Fibroblast of skin of right biceps (primary cell): ENCODE results near the gene AK1.

Experiments used
- DNase-seq: peaks from one replicate; pipeline ENCODE4 v3.0.0-alpha.2; 2013

Gene AK1

DNA sequence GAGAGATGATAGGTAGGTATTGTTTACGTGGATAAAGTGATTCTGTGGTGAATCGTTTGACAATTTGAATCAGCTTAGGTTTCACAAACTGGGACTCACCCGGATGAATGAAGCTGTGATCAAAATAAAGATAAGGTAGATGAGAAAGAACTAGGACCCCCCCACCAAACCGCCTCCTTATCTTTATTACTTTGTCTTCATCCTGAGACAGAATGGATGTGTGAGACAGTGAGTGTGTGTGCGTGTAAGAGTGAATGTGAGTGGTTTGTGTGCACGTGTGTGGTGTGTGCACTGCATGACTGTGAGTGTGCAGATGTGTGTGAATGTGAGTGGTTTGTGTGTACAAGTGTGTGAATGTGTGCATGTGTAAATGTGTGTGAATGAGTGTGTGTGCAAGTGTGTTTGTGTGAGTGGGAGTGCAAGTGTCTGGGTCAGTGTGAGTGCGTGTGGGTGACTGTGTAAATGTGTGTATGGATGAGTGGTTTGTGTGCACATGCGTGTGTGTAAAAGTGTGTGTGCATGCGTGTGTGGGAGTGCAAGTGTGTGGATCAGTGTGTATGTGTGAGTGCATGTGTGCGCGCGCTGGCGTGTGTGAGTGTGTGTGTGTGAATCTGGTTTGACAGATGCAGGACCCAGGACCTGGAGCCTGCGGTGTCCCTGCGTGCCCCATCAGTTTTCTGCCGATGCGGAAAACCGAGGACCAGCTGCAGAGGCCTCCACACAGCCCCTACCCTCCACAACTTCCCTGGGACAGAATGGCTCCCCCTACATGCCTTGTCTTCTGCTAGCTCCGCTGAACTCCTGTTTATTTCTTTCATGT lies 11.6 kb downstream of the AK1 start:
- DNase-seq = no peak

GRCh38 chr9:127863191-127863621 lies 14.3 kb downstream of the AK1 start:
- no peak for DNase-seq

GRCh38 chr9:127862075-127863011 lies 15.1 kb downstream of the AK1 start:
- no peak for DNase-seq

DNA sequence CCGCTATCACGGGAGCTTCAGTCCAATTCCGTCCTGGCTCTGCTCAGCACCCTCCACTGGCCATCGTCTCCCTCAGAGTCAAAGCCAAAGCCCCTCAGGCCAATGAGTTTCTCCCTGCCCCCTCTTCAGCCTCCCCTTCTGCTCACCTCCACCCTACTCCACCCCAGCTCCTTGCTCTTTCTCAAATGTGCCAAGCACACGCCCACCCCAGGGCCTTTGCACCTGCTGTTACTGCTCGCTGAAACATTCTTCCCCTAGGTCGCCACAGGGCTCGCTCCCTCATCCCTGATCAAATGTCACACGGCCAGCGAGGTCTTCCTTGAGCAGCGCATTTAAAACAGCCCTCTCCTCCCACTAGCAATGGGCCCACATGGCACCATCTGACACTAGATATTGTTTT lies 16.7 kb downstream of the AK1 start:
- no peak for DNase-seq

DNA sequence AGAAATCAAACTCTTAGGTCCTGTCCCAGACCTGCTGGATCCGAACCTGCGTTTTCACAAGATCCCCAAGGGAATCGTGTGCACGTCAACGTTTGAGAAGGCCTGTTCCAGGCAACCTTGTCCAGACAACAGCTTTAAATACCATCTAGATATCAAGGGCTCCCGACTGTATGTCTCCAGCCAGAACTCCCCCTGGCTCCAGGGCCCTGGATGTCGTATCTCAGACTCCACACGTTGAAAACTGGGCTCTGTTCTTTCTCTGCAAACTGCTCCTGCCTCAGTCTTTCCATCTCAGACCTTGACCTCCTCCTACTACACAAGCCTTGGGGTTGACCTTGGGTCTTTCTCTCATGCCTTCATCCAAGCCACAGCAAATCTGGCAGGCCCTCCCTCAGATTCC lies 17.2 kb downstream of the AK1 start:
- no peak for DNase-seq

DNA sequence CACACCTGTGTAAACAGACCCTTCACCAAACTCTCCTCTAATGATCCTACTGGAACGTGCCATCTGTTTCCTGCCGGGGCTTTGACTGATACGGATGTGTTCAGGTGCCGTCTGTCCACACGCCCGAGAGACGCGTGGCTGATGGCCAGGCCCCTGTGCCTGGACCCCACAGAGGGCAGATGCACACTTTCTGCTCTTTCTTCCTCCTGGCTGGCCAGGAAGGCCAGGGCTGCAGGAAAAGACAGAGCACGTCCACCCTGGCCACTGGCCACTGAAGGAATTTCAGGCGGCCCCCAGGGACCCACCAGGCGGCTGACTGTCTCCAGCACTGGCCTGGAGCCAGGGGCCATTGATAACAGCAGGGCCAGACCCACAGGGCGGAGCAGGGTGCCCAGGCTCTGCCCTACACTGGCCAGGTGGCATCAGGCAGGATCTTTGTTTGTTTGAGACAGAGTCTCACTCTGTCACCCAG lies 19.4 kb downstream of the AK1 start:
- DNase-seq = peak; percentile 44

DNA sequence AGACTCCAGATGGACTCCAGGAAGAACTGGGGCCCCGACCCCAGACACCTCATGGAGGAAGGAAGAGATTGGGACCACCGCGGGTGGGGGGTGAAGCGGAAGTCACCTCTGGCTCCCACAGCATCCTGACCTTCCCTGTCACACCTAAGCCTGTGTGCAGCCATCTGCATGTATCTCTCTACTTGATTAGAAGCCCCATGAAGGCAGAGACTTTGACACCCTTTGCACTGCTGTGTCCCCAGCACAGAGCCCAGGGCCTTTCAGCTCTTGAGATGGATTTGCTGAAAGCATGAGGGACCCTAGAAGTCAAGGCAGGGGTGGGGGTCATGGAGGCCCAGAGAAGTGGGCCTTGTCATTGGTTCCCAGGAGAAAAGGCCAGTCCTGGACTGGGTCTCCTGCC lies 20.2 kb downstream of the AK1 start:
- no peak for DNase-seq

DNA sequence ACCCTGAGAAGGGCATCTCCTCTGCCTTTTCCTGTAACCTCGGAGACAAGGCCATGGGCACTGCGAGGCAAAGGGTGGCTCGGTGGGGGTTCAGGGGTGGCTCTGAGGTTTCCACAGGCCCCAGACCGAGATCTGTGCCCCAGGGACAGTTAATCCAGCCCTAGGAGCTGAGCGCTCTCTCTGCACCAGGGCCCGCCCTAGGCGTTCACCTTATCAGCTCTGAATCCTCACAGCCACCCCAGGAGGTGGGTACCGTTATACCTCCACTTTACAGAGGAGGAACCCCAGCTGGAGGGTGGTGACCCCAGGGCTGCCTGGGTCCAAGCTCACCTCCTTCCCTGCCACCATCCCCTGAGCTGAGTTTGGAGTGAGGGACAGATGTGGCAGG lies 20.8 kb downstream of the AK1 start:
- no peak for DNase-seq

- no peak for DNase-seq
Observed at GRCh38 chr9:127856094-127856728, 21.3 kb downstream of the AK1 start.

GRCh38 chr9:127855522-127855921 lies 22.0 kb downstream of the AK1 start:
- DNase-seq = no peak

- DNase-seq = no peak
Observed at GRCh38 chr9:127854960-127855359, 22.5 kb downstream of the AK1 start.

DNA sequence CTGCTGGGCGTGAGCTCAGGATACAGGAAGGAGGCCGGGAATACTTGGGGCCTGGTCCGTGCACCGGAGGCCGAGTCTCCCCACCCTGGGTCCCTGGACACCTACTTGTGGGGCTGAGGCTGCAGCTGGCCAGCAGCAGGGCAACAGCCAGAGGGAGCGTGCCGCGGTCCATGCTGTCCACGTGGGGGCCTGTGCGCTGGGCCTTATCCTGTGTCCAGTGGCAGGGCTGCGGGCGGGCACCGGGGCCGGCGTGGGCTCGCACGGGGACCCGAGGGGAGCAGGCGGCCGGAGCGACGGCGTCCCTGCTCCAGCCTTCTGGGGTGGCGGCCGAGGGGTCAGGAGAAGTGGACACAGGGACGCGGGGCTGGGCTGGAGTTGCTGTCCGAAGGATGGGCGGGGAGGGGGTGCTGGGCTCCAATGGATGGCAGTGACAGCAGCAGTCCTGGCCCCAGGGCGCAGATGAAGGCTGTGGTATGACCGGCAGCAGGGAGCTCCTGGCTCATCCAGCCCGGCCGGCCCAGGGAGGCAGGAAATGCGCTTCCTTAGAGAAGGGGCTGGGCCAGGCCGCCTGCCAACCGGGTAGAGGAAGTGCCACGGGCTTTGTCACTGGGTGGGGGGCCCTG lies 23.2 kb downstream of the AK1 start, which contains the start of gene ENG:
Gene ENG (minus strand): TSS at position 475 of the 623 bp plus-strand sequence. CDS start 303 bp downstream, at position 172.
- peak; percentile 78 for DNase-seq

- no peak for DNase-seq
Observed at GRCh38 chr9:127853312-127854183, 23.9 kb downstream of the AK1 start.

- DNase-seq = no peak
Observed at GRCh38 chr9:127852829-127853228, 24.6 kb downstream of the AK1 start.

DNA sequence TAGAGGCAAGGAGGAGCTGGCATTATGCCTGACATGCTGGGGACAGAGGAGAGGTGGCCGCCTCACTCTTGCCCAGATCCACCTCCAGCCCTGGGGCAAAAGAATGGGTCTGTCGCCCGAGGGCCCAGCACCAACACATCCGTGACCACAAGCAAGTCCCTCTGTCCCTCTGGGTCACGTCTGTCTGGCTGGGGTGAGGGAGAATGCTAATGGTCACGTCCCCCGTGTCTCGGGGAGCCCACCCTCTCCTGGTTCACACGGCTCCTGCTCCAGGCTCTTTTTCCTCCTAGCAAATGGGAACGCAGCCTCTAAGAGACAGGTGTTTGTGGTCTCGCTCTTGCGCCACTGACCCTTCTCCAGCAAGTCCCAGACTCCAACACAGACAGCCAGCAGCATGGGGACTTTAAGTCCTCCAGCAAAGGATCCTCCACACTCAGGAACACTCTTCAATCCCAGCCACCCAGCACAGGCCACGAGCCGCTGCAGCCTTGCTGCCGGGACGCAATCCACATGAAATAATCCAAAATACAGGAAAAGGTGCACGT lies 27.1 kb downstream of the AK1 start:
- no peak for DNase-seq

GRCh38 chr9:127848756-127849504 lies 28.5 kb downstream of the AK1 start:
- DNase-seq = no peak

GRCh38 chr9:127847833-127848755 lies 29.4 kb downstream of the AK1 start:
- DNase-seq = no peak

- DNase-seq = no peak
Observed at GRCh38 chr9:127847178-127847510, 30.3 kb downstream of the AK1 start.

DNA sequence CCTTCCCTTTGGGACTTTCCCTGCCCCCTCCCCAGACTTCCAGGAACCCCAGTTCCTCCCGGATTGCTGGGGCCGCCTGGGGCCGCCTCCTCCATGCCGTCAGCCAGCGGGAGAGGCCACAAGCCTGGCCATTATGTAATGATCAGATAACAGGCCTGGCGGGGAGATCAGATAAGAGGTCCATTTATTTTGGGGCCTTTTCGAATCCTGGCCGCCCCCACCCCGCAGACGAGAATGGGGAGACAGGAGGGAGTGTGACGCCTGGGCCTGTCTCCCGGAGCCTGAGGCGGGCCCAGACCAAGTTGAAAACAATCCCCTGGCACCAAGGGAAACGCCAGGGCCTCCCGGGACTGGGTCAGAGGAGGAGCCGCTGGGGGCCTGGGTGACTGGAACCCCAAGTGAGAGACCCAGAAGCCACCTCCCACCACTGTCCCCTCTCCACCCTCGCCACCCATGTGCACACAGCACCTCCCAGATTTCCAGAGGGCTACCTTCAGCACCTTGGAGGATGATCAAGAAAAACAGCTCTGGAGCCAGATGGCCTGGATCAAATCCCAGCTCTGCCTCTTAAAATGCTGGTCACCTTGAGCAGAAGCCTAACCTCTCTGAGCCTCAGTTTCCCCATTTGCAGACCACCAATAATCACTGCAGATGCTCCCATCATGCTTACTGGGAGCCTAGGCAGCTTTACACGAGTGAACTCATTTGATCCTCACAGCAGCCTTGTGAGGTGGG lies 30.9 kb downstream of the AK1 start:
- no peak for DNase-seq
